SJSA1 (cell line): ENCODE results near the gene KCNK17. TPM values are rescaled to one million over a fixed set of nuclear protein-coding genes. Genes with fewer than 3 reads are reported as not detected.

Experiments
- DNase-seq, 2 experiments: peaks; one replicate each; pipeline ENCODE4 v3.0.0-alpha.2; 2015 to 2020; ENCODE audit warnings: low spot score in 2 of 2, low read depth in 1 of 2
- H3K27ac ChIP-seq: fragments of 250-450 bp; sonication (Bioruptor Pico); 2 replicates; pipeline ENCODE4 v1.5.1; 2020; ENCODE audit warnings: mild to moderate bottlenecking, moderate library complexity
- H3K27me3 ChIP-seq: fragments of 250-450 bp; sonication (Bioruptor Pico); replicated peaks from 2 replicates; pipeline ENCODE4 v1.5.1; 2020; ENCODE audit warnings: mild to moderate bottlenecking, moderate library complexity
- H3K36me3 ChIP-seq: fragments of 250-450 bp; sonication (Bioruptor Pico); 2 replicates; pipeline ENCODE4 v1.5.1; 2020; ENCODE audit warnings: mild to moderate bottlenecking
- H3K4me1 ChIP-seq: fragments of 250-450 bp; sonication (Bioruptor Pico); replicated peaks from 2 replicates; pipeline ENCODE4 v1.6.1; 2021; ENCODE audit warnings: mild to moderate bottlenecking
- H3K4me3 ChIP-seq: fragments of 250-450 bp; sonication (Bioruptor Pico); 2 replicates; pipeline ENCODE4 v1.5.1; 2020; ENCODE audit warnings: mild to moderate bottlenecking
- H3K9me3 ChIP-seq: fragments of 250-450 bp; sonication (Bioruptor Pico); replicated peaks from 2 replicates; pipeline ENCODE4 v1.5.1; 2020; ENCODE audit warnings: mild to moderate bottlenecking
- total RNA-seq: library from RNA; depleted of rRNA; stranded (reverse); fragments of >200 nt; shearing (Covaris generic); gene quantifications from 2 replicates; pipeline ENCODE4 v1.2.3, GENCODE V29; 2014

The KCNK17 gene
- total RNA-seq, 1 experiment from 2014 or later = not detected

DNA sequence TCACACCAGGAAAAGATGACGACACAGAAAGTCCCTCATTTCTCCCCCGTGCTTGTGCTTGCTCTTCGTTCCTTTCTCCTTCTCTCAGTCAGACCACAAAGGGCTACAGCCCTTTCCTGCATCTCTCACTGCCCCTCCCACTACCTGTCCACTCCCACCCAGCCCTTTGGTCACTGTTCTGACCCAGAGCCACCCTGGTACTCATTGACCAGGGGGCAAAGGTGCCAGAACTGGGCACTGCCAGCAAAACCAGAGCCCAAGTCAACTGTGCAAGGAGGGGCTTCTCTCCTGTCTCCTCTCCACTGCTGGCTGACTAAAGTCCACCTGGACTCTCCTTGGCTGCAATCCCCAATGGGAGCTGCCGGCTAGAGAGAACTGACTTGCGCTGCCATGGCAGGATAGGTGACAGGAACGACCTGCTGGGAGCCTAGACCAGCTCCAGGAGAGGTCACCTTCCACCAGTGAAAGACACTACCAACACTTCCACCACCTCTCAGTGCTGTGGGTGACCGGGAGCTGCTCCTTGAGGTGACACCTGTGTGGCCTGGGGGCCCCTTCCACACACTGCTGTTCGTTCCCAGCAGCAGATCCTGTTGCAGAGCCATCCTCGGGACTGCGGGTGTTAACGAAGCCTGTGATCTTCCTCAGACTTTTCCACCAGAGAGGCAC, 32.8 kb downstream of the KCNK17 start:
- no peak overlapping the region for H3K27ac ChIP-seq
- no peak overlapping the region for H3K4me3 ChIP-seq

DNA sequence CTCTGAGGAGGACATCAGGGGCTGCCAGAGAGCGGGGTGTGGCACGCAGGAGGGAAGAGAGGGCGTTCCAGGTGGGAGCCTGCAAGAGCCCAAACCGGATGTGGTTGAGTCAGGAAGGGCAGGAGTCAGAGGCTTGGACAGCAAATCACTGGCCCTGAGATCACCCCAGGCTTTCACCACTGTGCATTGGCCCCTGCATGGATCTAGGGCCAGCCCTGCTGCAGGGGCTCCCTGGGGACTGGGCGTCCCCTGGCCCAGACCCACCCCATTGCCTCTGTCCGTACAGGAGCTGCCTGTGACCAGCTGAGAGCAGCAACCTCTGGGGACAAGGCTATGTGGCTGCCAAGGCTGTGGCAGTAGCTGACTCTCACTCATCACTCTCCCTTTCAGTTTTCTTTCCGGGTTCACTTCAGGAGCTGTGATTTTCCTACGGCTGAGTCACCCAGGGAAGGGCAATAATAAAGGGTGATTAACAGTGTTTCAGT, 33.9 kb downstream of the KCNK17 start:
- H3K4me1 ChIP-seq = no peaks in the 10 kb centered on the region
- H3K9me3 ChIP-seq = no peaks in the 10 kb centered on the region
- no peak overlapping the region for H3K4me3 ChIP-seq
- no peak for DNase-seq
- no peak overlapping the region for H3K27ac ChIP-seq
- no peaks in the 10 kb centered on the region for H3K36me3 ChIP-seq
- H3K27me3 ChIP-seq = no peaks in the 10 kb centered on the region; the same call in 1 of the 2 replicates

More for the DNA sequence above, 32.8 kb downstream of the KCNK17 start:
- no peak for DNase-seq
- Histone ChIP-seq H3K4me1 (no peaks in the 10 kb centered on the region), H3K36me3 (no peaks in the 10 kb centered on the region), H3K27me3 (no peaks in the 10 kb centered on the region; the same call in 1 of the 2 replicates), H3K9me3 (no peaks in the 10 kb centered on the region)

DNA sequence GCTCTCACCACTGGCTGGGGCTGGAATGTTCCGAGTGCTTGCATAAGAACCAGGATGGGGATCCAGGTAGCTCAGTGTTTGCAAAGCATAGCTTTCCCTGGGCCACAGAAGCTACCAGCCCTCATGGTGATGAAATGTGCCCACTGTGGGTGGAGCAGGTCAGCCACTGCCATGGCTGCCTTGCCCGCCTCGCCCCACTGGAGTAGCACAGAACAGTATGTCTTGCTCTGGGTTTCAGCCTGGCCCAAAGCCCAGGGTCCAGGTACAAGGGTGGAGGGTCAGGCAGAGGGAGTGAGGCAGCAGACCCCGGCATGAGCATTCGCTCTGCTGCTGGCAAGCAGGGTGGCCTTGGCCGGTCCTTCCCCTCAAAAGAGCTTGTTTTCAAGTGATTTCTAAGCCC, 34.7 kb downstream of the KCNK17 start:
- DNase-seq = no peak
- Histone ChIP-seq H3K4me1 (no peaks in the 10 kb centered on the region), H3K4me3 (no peak overlapping the region), H3K27ac (no peak overlapping the region), H3K9me3 (no peaks in the 10 kb centered on the region), H3K27me3 (no peaks in the 10 kb centered on the region; the same call in 1 of the 2 replicates), H3K36me3 (no peaks in the 10 kb centered on the region)

DNA sequence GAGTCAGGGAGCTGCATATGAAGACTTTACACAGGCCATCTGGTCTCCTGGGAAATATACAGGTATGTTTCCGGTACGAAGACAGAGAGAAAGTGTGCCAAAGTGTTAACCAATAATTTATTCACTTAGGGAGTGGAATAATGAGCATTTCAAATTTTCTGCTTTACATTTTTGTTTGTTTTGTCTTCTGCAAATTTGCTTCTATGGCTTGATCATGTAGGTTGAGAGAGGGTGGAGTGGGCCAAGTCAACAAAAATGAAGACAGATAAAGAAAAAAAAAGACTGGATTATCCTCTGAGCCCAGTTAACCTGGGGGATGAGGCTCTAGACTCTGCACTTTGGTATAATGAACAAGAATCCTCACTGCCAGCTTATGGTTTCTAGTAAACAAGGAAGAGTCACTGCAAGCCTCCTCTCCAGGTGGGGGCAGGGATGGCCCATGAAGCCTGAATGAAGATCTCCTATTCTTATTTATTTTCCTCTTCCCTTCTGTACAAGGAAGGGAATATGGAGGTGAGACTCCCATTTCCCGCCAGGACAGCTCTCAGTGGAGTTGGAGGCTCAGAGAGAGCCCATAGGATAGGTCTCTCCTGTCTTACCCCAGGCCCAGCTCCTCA, 37.7 kb downstream of the KCNK17 start:
- Histone ChIP-seq H3K27ac (no peak overlapping the region), H3K36me3 (no peaks in the 10 kb centered on the region), H3K27me3 (no peaks in the 10 kb centered on the region), H3K4me3 (no peak overlapping the region), H3K9me3 (no peaks in the 10 kb centered on the region), H3K4me1 (no peaks in the 10 kb centered on the region)
- no peak for DNase-seq

DNA sequence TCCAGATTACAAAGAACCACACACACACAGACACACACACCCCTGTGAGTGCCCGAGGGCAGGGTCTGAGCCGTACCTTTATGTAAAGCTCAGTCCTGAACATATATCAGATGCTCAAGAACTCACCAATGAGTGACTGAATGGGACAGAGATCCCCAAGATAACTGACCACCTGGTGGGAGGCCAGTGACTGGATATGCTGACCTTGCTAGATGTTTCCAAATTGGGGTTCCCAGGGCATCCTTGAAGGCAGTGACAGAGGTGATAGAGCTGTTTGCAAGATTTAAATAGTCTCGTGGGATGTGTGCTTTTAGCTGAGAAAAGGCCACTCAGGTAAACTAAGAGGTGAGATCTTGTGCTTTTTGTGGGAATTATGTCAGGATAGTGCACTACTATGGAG, 39.3 kb downstream of the KCNK17 start:
- no peaks in the 10 kb centered on the region for H3K4me1 ChIP-seq
- no peaks in the 10 kb centered on the region for H3K27me3 ChIP-seq
- H3K9me3 ChIP-seq = no peaks in the 10 kb centered on the region
- no peak overlapping the region for H3K27ac ChIP-seq
- no peaks in the 10 kb centered on the region for H3K36me3 ChIP-seq
- no peak overlapping the region for H3K4me3 ChIP-seq
- no peak for DNase-seq

DNA sequence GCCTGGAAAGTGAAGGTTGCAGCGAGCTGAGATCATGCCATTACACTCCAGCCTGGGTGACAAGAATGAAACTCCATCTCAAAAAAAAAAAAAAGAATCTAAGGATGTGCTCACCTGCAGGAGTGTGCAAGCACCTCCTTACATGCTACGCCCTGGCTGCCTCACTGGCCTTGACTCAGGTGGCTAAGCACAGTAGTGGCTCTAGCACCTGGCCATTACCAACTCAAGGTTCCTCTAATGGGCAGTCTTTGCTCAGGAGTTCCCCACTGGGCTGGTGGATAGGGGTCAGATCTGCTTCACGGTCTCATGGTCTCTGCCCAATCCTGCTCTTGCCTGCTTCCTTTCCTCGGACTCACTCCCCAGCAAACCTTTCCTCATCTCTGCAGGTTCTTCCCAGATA, 39.7 kb downstream of the KCNK17 start:
- H3K36me3 ChIP-seq = no peaks in the 10 kb centered on the region
- no peaks in the 10 kb centered on the region for H3K27me3 ChIP-seq
- DNase-seq = no peak

DNA sequence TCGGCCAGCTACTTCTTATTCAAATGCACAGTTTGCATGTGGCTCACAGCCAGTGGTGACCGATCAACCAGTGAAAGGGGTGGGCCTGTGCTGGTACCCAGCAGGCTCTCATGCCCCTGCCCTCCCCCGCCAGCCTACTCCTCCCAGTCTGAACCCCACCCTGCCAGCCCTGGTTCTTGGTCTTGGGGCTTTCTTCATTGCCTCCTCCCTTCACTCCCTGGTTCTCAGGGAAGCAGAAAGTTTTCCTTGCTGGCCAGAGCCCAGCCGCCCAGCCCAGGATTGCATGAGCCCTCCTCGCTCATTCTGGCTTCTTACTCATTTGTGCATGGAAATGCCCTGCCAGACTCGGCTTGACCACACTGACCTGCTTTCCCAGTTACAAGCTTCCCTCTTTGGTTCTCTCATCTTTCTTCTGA, 40.8 kb downstream of the KCNK17 start:
- no peaks in the 10 kb centered on the region for H3K9me3 ChIP-seq
- H3K27ac ChIP-seq = no peak overlapping the region
- no peaks in the 10 kb centered on the region for H3K4me1 ChIP-seq
- H3K36me3 ChIP-seq = no peaks in the 10 kb centered on the region
- DNase-seq = no peak
- no peak overlapping the region for H3K4me3 ChIP-seq
- H3K27me3 ChIP-seq = no peaks in the 10 kb centered on the region

More for the DNA sequence above, 39.7 kb downstream of the KCNK17 start:
- H3K4me1 ChIP-seq = no peaks in the 10 kb centered on the region
- H3K4me3 ChIP-seq = no peak overlapping the region
- no peaks in the 10 kb centered on the region for H3K9me3 ChIP-seq
- no peak overlapping the region for H3K27ac ChIP-seq

DNA sequence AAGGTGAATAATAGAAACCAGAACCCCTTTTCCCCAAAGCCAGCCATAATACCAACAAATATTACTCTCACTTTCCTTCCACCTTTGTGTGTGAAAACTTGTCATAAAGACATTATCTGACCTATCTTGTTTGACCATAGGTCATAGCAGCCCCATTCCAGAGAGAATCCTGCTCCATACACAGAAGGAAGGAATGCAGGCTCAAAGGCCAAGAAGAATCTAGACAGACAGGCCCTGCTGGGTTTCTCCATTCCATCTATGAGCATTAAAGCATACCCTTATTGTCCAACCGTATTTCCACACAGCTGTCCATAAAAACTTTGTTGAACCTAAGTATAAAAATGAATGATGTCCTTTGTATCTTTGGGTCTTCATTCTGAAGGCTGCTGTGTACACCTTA, 44.3 kb downstream of the KCNK17 start:
- H3K9me3 ChIP-seq = no peaks in the 10 kb centered on the region
- no peak for DNase-seq
- no peak overlapping the region for H3K4me3 ChIP-seq
- no peaks in the 10 kb centered on the region for H3K27me3 ChIP-seq
- no peaks in the 10 kb centered on the region for H3K36me3 ChIP-seq
- H3K4me1 ChIP-seq = no peaks in the 10 kb centered on the region
- H3K27ac ChIP-seq = no peak overlapping the region

DNA sequence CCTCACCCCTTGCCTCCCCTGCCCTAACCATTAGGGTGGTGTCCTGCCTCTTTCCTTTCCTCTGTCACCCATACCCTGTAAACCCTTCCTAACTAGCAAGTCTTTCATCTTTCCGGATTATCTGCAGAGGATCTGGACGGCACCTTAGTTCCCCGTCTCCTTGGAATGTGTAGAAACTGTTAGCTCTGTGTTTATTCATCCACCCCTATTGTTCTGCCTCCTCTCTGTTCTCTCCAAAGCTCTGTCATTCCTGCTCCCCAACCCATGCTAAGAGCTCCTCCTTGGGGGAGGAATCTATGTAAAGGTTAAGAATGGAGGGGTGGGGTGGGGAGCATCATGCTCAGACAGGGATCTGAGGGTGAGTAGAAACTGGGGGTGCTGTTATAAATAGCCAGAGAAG, 45.5 kb downstream of the KCNK17 start:
- H3K9me3 ChIP-seq = no peaks in the 10 kb centered on the region
- H3K27ac ChIP-seq = no peak overlapping the region
- no peak for DNase-seq
- H3K27me3 ChIP-seq = no peaks in the 10 kb centered on the region; the same call in 1 of the 2 replicates
- no peaks in the 10 kb centered on the region for H3K36me3 ChIP-seq
- H3K4me3 ChIP-seq = no peak overlapping the region
- no peaks in the 10 kb centered on the region for H3K4me1 ChIP-seq

DNA sequence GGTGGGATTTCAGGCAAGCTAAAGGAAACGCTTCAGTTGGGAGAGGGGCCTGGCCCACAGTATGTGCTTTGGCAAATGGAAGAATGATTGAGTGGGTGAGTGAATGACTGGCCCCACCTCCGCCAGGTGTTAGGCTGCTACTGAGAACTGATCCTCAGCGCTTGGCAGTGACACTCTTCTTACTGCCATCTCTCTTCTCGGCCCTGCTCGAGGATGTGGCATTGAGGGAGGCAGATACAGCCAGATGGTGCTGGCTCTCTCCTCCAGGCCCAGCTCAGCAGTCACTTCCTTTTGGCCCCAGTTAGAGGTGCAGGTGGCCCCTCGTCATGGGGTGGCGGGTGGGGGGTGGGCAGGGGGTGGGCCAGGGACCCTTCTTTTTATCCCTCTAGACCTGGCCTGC, 46.0 kb downstream of the KCNK17 start:
- no peak for DNase-seq
- Histone ChIP-seq H3K27ac (no peak overlapping the region), H3K27me3 (no peaks in the 10 kb centered on the region; the same call in 1 of the 2 replicates), H3K4me3 (no peak overlapping the region), H3K9me3 (no peaks in the 10 kb centered on the region), H3K4me1 (no peaks in the 10 kb centered on the region), H3K36me3 (no peaks in the 10 kb centered on the region)

DNA sequence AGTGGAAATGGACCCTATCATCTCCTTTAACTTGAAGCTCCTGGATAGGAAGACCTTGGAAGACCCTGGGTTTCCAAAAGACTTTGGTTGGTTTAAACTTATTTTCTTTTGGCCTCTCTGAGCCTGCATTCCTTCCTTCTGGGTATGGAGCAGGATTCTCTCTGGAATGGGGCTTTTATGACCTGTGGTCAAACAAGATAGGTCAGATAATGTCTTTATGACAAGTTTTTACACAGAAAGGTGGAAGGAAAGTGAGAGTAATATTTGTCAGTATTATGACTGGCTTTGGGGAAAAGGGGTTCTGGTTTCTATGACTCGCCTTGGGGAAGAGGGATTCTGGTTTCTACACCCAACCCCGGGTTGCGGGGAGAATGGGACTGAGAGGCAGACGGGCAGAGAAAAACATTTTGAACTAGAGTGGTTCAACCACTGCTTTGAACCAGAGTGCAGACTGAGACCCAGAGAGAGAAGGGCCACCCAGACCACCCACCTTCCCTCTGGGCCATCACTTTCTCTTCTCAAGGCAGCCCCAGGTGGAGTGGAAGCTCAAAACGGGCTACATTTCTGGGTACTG, 47.4 kb downstream of the KCNK17 start:
- DNase-seq = no peak
- Histone ChIP-seq H3K4me1 (no peaks in the 10 kb centered on the region), H3K27ac (no peak overlapping the region), H3K9me3 (no peaks in the 10 kb centered on the region), H3K4me3 (no peak overlapping the region), H3K36me3 (no peaks in the 10 kb centered on the region), H3K27me3 (no peaks in the 10 kb centered on the region; the same call in 1 of the 2 replicates)

DNA sequence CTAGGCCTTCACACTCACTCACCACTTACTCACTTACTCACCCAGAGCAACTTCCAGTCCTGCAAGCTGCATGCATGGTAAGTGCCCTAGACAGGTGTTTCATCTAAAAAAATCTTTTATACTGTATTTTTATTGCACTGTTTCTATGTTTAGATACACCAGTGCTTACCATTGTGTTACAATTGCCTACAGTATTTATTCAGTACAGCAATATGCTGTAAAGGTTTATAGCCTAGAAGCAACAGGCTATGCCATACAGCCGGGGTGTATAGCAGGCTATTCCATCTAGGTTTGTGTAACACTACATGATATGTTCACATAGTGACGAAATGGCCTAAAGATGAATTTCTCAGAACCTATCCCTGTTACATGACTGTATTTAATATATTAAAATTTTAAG, 47.8 kb downstream of the KCNK17 start:
- Histone ChIP-seq H3K9me3 (no peaks in the 10 kb centered on the region), H3K4me1 (no peaks in the 10 kb centered on the region)

DNA sequence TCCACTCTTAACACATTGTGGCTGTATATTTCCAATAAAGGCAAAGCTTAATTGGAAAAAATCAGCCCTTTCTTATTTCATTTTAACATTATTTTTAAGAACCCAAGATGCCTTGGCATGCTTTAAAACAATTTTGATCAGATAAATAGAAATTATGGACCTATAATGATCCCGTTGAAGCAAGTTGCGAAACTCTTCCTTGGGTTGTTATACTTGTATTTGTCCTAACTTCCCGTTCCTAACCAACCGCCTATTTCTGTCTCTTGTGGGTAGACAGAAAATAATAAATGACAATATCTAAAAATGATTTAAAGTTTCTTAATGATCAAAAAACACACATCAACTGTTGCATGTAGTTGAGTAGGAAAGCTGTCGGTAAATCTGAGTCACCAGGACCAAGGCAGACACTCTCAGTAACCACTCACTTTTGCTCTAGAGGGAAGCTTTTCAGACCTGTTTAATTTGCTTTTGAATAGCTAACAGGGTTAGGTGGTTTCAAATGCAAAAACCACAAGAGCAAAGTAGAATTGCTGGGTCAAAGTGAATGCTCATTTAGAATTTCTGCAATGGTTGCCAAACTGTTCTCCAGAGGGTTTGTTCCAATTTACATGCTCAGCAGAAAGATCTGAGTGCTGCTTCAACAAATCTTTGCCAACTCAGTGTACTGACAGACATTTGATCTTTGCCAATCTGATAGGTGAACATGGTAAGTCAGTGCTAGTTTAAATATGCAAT, 50.7 kb downstream of the KCNK17 start:
- Histone ChIP-seq H3K4me3 (no peak overlapping the region), H3K27ac (no peak overlapping the region)

More for the DNA sequence above, 47.8 kb downstream of the KCNK17 start:
- Histone ChIP-seq H3K4me3 (no peak overlapping the region), H3K27ac (no peak overlapping the region), H3K27me3 (no peaks in the 10 kb centered on the region; the same call in 1 of the 2 replicates), H3K36me3 (no peaks in the 10 kb centered on the region)
- no peak for DNase-seq

More for the DNA sequence above, 50.7 kb downstream of the KCNK17 start:
- Histone ChIP-seq H3K9me3 (no peaks in the 10 kb centered on the region), H3K4me1 (no peaks in the 10 kb centered on the region), H3K36me3 (no peaks in the 10 kb centered on the region), H3K27me3 (no peaks in the 10 kb centered on the region; the same call in 1 of the 2 replicates)
- DNase-seq = no peak
